HG02938 (cell line): ENCODE data around the gene ATP6V1B1.

Experiments
- ATAC-seq: cut with Tn5 transposase; IDR thresholded peaks from one replicate; pipeline ENCODE4 v1.9.1; 2021; ENCODE audit warnings: mild to moderate bottlenecking, moderate library complexity; ENCODE audit not compliant: unreplicated experiment

The ATP6V1B1 gene

DNA sequence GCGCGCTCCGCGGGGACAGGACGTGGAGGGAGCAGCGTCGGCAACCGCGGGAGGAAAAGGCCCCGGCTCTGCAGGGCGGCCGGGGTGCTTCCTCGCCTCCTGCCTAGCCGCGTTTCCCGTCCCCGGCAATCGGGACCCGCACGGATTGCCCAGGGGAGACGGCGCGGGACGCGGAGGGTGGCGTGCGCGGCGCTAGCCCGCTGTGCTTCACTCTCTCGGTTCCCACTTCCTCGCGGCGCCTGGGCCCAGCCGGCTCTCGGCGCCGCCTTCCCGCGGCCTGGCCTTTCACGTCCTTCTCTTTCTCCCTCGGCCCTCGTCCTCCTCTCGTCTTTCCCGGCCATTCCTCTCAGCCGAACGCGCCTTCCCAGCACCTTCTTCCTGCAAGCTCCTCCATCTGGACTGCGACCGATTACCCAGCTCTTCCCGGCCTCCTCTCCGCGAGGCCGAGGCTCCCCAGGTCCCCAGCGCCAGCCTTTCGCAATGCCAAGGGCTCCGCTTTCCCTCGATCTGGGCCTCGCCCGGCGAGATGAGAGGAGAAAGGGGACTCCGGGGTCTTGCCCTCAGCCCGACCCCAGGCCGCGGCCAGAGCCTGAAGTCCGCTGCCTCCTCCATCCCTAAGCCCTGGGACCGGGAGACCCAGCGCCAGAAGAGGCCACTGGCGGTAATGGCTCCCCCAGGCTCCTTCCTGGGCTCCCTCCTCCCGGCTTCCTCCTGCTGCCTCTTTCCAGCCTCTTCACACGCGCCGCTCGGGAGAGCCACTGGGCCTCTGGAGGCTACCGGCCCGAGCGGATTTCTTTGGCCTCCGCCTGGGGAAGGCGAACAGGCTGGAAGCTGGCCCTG, 34.3 kb upstream of the ATP6V1B1 start:
- no peak for ATAC-seq

DNA sequence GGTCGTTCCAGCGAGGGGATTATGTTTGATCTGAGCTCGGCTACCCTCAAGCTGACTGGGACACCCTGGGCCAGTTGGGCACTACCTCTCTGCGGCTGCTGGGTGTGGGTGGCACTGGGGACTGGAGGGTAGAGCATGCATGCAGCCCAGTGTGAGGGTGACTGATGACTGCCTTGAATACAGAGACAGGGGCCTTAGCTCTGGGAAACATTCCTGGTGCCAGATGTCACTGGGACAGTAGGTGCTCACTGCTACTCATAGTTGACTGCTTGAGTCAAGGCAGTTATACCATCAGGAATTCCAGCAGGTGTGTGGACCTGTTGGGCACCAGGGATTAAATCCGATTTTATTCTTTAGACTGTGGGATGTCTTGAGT, 33.6 kb upstream of the ATP6V1B1 start:
- ATAC-seq, result no peak

DNA sequence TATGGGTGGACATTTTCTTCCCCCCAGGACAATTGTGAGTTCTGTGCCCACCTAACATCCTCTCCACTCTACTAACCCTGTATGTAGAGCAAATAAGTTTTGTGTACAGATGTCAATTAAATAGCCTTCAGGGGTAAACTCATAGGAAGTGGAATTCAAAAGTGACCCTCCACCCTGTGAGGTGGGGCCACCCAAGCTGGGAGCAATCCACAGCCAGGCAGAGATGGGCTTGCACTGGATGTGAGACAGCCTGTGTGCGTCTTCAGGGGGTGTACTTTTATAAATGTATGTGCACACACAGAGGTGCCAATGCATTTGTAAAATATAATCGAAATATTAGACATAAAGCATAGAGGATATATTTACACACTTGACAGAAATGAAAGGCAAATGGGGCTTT, 33.1 kb upstream of the ATP6V1B1 start:
- ATAC-seq, result no peak

DNA sequence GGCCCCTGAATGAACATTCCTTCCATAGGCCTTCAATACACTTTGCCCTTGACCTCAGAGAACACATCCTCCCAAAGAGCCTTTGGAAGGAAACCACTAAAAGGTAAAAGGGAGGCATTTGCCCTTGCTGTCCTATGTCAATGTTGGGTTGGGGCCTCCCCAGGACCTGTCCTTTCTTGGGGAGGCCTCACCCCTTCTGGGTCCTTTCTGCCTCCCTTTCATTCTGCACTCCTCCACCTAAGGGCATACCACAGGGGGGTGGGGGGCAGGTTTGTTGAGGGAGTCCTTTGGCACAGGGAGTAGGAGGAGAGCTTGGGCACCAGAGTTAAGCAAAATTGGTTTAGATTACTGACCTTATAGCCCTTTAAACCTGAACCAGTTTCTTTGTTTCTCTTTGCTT, 32.5 kb upstream of the ATP6V1B1 start:
- ATAC-seq, result no peak

DNA sequence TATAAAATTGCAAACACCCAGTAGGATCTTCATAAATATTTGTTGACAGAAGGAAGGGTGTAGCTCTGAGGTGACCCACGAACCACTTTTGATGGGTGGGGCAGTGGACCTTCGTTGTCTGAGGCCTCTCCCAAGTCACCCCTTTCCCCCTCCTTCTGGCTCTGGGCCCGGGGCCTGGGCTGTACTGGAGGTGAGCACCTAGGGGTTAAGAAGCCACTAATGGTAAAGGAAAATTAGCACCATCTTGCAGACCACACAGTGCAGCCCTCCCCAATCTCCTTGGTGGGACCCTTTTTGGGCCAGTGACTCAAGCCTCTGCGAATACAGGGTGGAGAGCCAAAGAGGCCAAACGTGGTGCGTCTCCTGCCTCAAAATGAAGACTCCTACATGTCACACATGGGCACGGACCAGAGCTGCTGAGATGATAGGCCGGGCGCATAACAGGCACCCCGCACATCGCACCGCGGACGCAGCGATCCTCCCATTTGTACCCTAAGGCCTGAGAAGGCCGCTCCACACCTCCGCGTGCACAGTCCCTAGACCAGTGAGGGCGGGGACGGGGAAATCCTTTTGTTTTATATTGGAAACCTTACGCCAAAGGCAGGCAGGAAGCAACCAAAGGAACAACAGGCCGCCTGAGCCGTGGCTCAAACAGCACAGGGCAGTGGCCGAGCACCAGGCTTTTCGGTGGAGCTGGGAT, 31.9 kb upstream of the ATP6V1B1 start:
- ATAC-seq, result no peak

DNA sequence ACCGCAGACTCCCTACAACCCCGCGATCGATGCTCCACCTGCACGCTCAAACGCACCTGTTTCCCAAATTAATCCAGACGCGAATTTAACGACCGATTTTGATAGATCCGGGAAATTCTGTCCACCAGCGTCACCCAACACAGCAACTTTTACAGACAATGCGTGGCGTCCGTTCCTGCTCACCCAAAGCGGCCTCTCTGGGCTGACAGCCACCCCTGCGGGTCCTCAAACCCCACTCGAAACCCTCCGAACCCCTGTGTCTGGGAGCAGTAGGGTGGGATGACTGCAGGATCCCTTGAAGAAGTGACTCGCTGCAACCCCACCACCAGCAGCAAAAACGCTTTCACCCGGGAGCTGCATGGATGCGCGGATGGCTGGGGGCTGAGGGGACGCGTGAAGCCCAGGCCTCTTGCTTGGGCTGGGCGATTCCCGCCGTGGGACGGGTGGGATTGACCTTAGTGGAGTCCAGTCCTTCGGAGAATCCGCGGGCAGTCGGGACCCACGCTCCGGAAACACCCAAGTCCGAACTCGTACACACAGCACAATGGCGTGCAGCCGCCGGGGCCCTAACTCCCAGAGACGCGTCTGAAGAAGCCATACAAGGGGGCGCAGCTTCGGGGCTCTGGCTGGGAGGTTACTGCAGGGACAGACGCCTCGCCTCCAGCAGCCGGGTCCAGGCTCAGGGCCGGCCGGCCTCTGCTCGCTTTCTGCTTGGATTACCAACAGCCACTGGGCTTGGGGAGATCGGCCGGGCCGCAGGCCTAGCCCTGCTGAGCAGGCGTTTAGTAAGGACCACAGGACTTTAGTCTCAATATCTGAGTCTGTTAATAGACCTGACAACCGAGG, 31.1 kb upstream of the ATP6V1B1 start:
- no peak for ATAC-seq

DNA sequence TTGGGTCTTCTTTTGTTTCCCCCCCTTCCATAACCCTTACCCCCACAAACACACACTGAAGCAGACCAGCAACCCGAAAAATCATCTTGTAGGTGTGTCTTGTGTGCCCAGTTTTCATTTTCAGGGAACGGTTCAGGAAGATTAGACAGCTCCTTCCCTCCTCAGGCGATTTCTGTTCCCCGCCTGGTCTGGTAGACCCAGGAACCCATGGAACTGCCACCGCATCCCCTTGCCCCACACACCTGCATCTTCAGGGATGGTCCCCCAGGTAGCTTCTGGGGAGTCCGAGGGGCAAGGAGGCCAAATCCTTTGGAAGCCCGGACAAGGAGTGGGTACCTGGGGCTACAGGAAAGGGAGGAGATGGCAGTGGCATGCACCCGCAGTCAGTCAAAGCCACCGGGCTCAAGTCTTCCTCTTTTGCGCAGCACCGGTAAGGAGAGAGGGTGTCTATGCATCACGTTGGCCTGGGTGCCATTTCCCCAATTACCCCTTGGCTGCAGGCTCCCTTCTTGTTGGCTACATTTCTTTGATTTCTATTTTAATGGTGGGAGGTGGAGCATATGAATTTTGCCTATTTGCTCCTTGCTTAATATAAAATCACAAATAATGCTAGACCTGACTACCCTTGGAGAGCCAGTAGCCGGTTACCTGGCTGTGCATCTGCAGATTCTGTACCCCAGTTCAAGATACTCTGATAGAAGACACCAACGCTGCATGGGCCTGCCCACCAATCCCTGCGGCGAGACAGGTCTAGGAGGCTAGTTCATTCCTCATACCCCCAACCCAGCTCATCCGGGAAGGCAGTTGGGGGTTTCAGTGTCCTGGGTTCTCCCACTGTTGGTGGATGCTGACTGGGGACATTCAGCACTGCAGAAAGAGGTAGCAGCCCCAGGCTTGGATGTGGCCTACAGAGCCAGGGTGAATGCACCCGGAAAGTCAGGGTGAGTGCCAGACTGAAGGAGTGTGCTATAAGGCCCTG, 30.0 kb upstream of the ATP6V1B1 start:
- ATAC-seq, result no peak

DNA sequence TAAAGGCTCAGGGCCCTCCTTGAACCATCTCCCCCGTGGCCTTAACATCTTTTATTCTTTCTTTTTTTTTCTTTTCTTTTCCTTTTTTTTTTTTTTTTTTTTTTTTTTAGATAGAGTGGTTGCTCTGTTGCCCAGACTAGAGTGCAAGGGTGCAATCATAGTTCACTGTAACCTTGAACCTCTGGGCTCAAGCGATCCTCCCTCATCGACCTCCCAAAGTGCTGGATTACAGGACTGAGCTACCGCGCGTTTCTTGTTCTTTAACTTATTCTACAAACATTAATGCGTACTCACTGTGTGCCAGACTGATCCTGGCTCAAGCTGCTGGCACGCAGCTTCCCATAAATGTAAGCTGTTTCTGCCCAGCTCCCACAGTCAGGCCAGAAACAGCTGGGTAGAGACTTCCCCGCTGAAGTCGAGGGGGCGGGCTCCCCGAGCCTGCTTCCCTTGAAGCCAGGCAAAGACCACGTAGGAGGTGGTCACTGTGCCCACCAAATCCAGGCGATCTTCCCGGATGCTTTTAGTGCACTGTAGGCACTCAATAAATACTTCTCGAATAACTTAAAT, 29.2 kb upstream of the ATP6V1B1 start:
- no peak for ATAC-seq

DNA sequence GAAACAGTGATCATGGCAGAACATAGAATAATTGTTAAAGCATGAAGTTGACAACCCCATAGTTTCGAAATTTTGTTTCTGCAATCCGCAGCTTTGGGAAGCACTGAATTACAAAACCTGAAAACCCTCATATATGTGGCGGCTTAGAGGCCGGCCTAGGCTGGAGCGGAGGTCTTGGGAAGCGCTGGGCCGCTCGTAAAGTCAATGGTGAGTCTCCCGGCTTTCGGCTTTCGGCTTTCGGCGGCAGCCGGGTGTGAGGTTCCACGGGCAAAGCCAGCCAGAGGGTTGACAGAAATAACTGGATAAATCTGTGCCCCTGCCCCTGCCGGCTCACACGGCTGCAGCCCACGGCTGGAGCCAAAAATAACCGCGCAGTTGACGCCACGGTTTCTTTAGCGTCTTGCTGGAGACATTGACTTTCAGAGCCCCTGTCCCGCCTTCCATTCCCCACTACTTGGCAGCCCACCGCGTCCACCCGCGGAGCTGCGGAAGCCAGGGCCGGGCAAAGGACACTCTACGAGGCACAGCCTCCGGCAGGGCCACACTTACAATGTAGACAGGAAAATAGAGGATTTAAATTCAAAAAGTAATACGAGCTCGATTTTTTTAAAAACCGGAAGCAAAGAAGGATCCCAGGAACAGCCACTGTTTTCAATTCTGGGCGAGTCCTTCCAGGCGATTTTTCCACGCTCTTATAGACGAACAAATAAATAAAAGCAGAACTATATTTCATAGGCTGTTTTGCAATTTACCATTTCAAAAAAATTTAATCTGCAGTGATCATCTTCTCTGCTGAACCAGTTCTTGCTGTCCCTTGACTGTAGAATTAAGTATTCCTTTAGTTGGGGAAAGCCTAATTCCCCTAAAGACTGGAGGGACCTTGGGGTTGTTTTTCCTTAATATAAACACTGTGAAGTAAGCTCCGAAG, 28.3 kb upstream of the ATP6V1B1 start:
- no peak for ATAC-seq

DNA sequence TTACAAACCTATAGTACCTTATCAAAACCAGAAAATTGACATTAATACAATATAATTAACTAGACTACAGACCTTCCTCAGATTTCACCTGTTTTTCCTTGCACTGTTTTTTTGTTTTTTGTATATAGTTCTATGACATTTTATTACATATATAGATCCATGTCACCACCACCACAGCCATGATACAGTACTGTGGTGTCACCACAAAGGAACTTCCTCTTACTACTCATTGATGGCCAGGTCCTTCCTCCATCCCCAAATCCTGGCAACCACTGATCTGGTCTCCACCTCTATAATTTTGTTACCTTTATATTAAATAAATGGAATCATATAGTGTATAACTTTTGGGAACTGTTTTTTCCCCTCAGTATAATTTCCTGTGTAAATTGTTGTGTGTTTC, 19.4 kb upstream of the ATP6V1B1 start:
- ATAC-seq, result no peak

DNA sequence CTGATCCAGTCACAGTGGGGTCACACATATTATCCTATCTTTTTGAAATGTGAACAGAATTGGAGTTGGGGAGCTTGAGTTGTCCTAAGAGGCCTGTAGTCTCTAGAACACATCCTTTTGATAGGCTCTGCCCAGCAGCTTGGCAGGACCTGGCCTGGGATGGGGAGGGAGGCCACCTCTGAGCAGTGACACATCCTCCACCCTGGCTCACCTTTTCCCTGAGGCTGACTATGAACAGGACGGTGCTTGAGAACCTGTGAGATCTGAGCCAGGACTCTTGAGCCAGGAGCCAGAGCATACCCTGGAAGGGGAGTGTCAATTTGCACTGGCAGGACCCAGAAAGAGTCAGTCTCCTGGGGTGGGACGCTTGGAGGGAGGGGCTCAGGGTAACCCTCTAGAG, 17.7 kb upstream of the ATP6V1B1 start:
- no peak for ATAC-seq

DNA sequence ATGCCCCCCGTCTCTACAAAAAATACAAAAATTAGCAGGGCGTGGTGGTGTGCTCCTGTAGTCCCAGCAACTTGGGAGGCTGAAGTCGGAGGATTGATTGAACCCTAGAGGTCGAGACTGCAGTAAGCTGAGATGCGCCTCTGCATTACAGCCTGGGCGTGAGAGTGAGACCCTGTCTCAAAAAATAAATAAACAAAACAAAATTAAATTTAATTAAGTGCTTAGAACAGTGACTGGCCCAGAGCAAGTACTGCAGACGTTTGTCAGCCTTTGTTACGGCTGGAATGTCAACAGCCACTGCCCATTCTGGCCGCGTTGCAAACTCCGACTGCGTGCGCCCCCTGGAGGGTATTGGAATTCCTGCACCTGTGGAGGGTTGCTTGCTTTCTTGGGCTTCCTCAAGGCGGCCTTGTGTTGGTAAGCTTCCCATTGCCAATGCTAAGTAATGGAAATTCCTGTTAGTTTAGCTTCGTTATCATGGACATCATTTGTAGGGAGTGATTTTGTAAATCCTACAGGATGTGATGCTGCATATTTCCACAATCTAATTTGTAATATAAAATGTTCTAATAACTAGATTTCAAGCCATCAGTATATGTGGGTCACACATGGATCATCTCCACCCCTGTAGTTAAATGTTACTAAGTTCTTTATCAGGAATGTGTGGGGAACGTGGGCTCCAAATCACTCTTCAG, 15.9 kb upstream of the ATP6V1B1 start:
- peak; percentile 59 for ATAC-seq

DNA sequence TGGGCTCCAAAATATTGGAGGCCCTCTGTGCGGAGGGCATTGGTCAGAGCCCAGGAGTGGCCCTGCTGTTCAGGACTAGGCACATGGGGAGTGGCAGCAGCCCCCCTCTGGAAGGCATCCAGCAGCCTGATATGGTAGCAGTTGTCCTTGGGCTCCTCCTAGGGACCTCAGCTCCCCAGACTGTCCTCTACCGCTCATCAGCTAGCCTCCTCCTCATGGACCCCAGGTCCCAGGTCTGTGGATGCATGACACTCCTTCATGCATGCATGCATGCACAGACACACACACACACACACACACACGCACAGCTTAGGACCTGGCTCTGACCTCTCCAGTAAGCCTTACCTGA, 15.4 kb upstream of the ATP6V1B1 start:
- ATAC-seq, result no peak

DNA sequence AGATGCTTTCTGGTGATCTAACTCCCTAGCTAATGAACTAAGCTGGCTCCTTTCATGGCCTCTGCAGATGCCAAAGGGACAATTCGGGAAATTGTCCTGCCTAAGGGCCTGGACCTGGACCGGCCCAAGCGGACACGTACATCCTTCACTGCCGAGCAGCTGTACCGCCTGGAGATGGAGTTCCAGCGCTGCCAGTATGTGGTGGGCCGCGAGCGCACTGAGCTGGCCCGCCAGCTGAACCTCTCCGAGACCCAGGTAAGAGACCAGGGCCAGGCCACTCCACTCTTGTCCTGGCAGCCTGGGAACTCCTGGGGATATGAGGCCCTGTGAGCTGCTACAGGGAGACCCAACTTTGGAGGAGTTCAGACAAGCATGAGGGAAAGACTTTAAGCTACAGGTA, 14.7 kb upstream of the ATP6V1B1 start:
- no peak for ATAC-seq

DNA sequence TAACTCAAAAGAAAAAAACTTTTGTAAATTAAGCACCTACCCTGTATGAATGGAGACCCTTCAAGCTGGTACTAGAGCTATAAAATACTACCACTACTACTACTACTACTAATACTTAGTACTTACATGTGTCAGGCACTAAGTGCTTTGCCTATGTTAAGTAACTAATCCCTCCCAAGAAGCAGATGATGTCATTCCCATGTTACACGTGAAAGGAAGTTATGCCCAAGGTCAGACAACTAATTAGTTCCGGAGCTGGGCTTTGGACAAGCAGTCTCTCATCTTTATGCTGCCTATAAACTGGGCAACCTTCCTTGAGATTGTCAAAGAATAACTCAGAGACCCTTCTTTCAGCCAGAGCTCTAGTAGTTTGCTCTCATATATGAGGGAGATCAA, 13.9 kb upstream of the ATP6V1B1 start:
- ATAC-seq, result no peak

DNA sequence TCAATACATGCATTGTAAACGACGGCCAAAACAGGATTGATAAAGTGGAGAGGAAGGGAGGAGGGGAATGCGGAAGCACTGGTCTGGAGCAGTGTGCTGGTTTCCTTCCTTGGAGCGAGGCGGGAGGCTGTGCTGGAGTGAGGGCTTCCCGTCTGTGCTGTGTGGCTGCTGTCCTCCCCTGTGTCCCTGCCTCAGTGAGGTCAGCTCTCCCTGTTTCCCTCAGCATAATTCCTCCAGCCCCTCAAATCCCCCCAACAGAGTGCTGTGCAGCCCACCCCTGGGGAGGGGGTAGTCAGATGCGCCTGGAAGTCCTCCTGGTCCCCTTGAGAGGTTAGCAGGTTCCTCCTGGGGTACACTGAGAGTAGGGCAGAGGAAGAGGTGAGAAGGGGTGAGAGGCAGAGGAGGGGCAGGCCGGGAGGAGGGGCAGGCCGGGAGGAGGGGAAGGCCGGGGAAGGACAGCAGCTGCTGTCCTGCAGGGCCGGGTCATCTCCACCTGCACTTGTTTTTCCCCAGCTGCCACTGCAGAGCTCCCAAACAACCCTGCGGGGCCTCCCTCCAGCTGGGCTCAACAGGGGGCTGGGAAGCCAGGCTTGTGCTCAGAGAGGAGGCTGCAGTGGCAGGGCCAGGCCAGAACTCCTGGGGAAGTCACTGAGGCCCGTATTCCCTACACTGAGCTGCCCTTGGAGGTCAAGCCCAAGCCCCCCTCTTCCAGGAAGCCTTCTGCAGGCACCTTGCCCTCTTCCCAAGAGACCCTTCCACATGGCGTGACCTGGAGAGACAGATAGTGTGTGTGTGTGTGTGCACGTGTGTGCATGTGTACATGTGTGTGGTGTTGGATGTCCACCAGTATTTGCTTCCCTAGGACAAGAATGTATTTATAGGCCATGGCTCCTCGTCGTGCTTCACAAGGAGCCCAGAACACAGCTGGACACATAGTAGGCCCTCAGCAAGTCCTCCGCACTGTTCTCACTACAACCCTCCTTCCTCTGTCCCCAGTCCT, 13.2 kb upstream of the ATP6V1B1 start:
- ATAC-seq, result no peak

DNA sequence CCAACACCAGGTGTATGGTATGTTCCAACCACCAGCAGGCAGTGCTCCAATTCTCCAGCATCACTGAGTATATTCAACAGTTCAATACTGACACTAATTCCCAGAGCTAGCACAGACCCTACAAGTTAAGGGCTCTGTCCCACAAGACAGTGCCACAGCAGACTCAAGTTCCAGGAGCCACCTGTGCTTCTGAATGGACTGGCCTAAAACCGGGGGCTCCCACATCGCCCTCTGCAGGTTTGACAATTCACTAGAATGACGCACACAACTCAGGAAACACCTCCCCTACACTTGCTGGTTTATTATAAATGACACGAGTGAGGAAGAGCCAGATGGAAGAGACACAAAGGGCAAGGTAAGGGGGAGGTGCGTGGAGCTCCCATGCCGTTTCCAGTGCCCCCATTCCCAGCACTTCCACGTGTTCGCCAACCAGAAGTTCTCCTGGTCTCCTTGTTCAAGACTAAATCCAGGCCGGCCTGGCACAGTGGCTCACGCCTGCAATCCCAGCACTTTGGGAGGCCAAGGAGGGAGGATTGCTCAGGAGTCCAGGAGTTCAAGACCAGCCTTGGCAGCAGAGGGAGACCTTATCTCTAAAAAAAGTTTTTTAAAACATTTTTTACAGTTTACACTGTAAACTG, 12.2 kb upstream of the ATP6V1B1 start:
- ATAC-seq, result no peak
